ENCODE data around the gene SNAP47. TPM values are rescaled to one million over a fixed set of nuclear protein-coding genes. Genes with fewer than 3 reads are reported as not detected.

Gene SNAP47
- total RNA-seq, 4 donors from 2014 or later, result 35.8 to 51.0 (median 42.9) TPM

- DNase-seq (ENCODE audit: low spot score in 2 of 2), result no peak
- Histone ChIP-seq H3K36me3 (no peaks in the 10 kb centered on the region), H3K27ac (no peak overlapping the region), H3K4me3 (no peak overlapping the region), H3K9me3 (no peaks in the 10 kb centered on the region), H3K4me1 (peaks cover 45% of the 10 kb centered on the region), H3K27me3 (no peaks in the 10 kb centered on the region)
- TF ChIP-seq POLR2AphosphoS5 (IDR thresholded peaks at IDR 0.05) (no peak), EP300 (IDR thresholded peaks at IDR 0.05) (no peak), CTCF (IDR thresholded peaks at IDR 0.05) (no peak)
- 88% methylated on average over 6 of the region's 19 CpGs for WGBS
Measured at GRCh38 chr1:227792216-227793078, 57.2 kb downstream of the SNAP47 start.

GRCh38 chr1:227793079-227793947, 58.1 kb downstream of the SNAP47 start:
- Histone ChIP-seq H3K9me3 (no peaks in the 10 kb centered on the region), H3K4me1 (peaks cover 37% of the 10 kb centered on the region), H3K27ac (peak overlapping the region; percentile 5), H3K36me3 (no peaks in the 10 kb centered on the region), H3K4me3 (no peak overlapping the region), H3K27me3 (no peaks in the 10 kb centered on the region)
- DNase-seq (ENCODE audit: low spot score in 2 of 2), result no peak
- 76% methylated on average over 6 of the region's 10 CpGs for WGBS
- no peak for TF ChIP-seq POLR2AphosphoS5 (IDR thresholded peaks at IDR 0.05)
- TF ChIP-seq POLR2A (IDR thresholded peaks at IDR 0.05), result no peak
- TF ChIP-seq EP300 (IDR thresholded peaks at IDR 0.05), result no peak
- no peak for TF ChIP-seq CTCF (IDR thresholded peaks at IDR 0.05)

- H3K27ac ChIP-seq, result peak overlapping the region; percentile 5
- no peaks in the 10 kb centered on the region for H3K36me3 ChIP-seq
- no peaks in the 10 kb centered on the region for H3K27me3 ChIP-seq
- H3K9me3 ChIP-seq, result no peaks in the 10 kb centered on the region
- H3K4me1 ChIP-seq, result peaks cover 29% of the 10 kb centered on the region
- no peak overlapping the region for H3K4me3 ChIP-seq
- WGBS, result 44% methylated on average over 5 of the region's 12 CpGs
- TF ChIP-seq POLR2AphosphoS5 (IDR thresholded peaks at IDR 0.05), result no peak
- no peak for TF ChIP-seq CTCF (IDR thresholded peaks at IDR 0.05)
- TF ChIP-seq POLR2A (IDR thresholded peaks at IDR 0.05), result no peak
- peak; percentile 77 to 84 for DNase-seq (ENCODE audit: low spot score in 2 of 2)
Measured at GRCh38 chr1:227793948-227794816, 58.9 kb downstream of the SNAP47 start.

- Histone ChIP-seq H3K9me3 (no peaks in the 10 kb centered on the region), H3K27me3 (no peaks in the 10 kb centered on the region), H3K36me3 (no peaks in the 10 kb centered on the region), H3K27ac (no peak overlapping the region), H3K4me3 (no peak overlapping the region), H3K4me1 (peaks cover 23% of the 10 kb centered on the region)
- WGBS, result 47% methylated on average over 9 of the region's 11 CpGs
- TF ChIP-seq POLR2AphosphoS5 (IDR thresholded peaks at IDR 0.05) (no peak), POLR2A (IDR thresholded peaks at IDR 0.05) (no peak), CTCF (IDR thresholded peaks at IDR 0.05) (no peak), EP300 (IDR thresholded peaks at IDR 0.05) (no peak)
- peak in 1 of 2 donors; percentile 79 for DNase-seq (ENCODE audit: low spot score in 2 of 2)
Measured at GRCh38 chr1:227794817-227795192, 59.6 kb downstream of the SNAP47 start.
